Peyer's patch (tissue), 4 donors: ENCODE data around the gene SMCP.

Experiments used
- CTCF ChIP-seq, 6 experiments: fragments of 450-650 bp in 4 of 6; fragments of 200-600 bp in 2 of 6; sonication (generic) in 1 of 6; IDR thresholded peaks; one replicate each; pipeline ENCODE4 v1.5.1; 2017 to 2019; ENCODE audit warnings: antibody characterized with exemption in 6 of 6, mild to moderate bottlenecking in 3 of 6, moderate library complexity in 1 of 6
- POLR2A ChIP-seq, 2 donors: fragments of 450-650 bp; IDR thresholded peaks; one replicate each; pipeline ENCODE4 v1.5.1; 2017; ENCODE audit warnings: antibody characterized with exemption in 2 of 2, mild to moderate bottlenecking in 2 of 2, moderate library complexity in 2 of 2

- no peak for TF ChIP-seq CTCF (IDR thresholded peaks at IDR 0.05)
- no peak for TF ChIP-seq POLR2A (IDR thresholded peaks at IDR 0.05)
Measured at GRCh38 chr1:152906023-152906565, 28.0 kb downstream of the SMCP start.
